ENCODE data around the gene CAMTA1. TPM values are rescaled to one million over a fixed set of nuclear protein-coding genes. Genes with fewer than 3 reads are reported as not detected.

CAMTA1 gene
- total RNA-seq, 1 experiment from 2014 or later = 219 TPM

DNA sequence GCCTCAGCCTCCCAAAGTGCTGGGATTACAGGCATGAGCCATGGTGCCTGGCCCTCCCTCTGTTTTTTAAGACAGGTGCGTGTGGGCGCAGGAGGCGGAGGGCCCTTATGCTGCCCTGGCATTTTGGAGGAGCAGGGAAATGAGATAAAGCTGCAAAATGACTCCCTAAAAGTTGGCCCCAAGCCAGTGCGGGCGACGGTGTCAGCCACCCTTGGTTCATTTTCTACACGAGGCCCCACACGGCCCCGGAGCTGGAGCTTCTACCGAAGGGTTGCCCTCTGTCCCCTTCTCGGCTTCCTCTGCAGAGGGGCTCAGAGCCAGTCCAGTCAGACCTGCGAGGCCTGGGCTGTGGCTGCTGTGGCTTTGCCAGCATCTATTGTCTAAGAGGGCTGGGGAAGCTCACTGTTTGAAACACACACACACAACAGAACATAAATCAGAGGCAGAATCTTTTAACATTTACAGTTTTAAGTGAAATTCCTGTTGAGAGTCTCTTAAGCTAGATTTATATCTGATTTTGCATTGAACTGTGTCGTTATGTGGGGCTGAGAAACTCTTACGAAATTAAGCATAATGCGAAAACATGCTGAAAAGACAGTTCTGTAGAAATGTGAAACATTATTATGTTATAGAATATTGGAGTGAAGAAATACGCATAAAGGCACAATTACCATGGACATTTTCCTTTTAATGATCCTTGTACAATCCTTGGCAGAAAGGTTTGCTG is 255.9 kb downstream of the CAMTA1 start:
- no peak for DNase-seq (ENCODE audit: low read depth)

GRCh38 chr1:7042322-7043190 is 257.3 kb downstream of the CAMTA1 start:
- DNase-seq (ENCODE audit: low read depth) = peak; percentile 57

GRCh38 chr1:7043191-7043549 is 257.9 kb downstream of the CAMTA1 start:
- no peak for DNase-seq (ENCODE audit: low read depth)

DNA sequence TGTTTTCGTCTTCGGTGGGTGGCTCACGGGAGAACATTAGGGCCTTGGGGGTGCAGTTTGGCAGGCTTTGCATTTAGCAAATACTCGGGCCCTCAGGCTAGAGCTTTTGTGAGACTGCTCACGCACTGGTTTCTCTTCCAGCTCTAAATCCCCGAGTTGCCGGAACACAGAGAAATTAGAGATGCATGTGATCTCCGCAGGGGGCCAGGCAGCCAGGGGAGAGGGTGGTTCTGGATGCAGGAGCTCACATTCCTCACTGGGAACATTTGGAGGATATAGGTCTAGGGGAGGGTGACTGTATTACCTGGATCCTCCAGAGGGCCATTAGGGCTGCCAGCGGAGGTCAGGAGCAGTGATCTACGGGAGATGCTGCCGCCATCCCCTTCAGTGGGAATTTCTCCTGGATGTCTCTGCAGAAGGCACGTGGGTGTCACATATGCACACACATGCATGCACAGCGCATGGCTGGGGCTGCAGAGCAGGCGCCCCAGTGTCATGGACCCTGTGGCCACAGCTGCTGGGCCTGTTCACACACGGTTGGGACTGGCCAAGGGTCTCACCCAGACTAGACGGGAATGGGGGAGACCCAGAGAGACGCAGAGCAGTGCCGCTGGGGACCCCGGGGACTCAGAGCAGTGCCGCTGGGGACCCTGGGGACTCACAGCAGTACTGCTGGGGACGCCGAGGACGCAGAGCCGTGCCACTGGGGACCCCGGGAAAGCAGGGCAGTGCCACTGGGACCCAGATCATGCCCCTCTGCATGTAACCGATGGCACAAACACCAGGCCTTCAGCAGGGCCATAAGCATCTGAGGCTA is 258.7 kb downstream of the CAMTA1 start:
- DNase-seq (ENCODE audit: low read depth) = no peak

DNA sequence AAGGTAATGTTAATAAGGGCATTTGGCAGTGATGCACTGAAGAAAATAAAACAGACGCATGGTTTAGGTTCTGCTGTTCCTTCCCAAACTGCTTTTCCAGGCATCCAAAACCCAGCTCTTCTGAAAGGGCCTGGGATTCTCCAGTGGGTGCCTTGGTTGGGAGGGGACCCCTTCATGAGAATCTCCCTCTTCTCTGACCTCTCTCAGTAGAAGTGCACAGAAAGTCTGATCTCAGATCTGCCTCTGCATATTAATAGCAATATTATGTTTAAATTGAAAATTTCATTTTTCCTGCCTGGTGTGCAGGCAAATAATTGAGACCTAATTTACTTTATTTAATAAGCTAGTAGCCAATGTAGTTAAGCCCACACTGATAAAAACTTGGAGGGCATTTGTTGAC is 260.6 kb downstream of the CAMTA1 start:
- DNase-seq (ENCODE audit: low read depth) = no peak

- DNase-seq (ENCODE audit: low read depth) = peak; percentile 82
Observed at GRCh38 chr1:7046314-7046713, 261.1 kb downstream of the CAMTA1 start.

GRCh38 chr1:7046891-7047290 is 261.6 kb downstream of the CAMTA1 start:
- peak; percentile 19 for DNase-seq (ENCODE audit: low read depth)

DNA sequence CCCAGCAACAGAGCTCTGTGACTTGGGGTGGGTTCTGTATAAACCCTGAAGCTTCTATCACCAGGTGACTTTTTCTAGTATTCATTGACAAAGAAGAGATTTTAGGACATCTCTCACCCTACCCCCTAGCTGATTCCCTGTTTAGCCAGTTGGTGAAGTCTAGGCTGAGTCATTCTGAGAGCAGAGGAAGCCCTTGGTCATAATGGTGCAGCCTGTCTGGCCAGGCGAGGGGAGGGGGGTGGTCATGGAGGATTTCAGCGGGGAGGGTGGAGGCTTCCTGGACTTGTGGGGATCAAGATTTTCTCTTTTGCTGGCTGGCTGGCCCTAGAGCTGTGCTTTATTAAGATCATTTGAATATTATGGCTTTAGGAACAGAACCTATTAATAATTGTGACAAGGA is 262.6 kb downstream of the CAMTA1 start:
- DNase-seq (ENCODE audit: low read depth) = peak; percentile 24

DNA sequence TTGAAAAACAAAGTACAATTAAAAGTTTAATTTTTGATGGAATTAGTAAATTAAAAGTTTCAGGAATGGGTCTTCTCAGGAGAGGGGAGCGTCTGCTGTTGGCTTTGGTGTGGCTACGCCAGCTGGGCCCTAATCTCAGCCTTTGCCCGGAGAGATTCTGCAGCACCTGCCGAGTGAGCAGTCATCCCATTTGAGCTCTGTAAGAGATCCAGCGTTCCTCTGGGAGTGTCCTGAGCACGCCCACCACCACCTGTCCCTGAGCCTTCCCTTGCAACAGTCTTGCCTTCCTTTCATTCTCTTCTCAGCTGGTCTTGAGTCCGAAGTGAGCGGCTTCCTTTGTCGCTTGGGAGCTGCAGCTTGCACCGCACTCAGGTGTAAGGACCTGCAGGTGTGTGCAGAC is 263.1 kb downstream of the CAMTA1 start:
- DNase-seq (ENCODE audit: low read depth) = no peak

- DNase-seq (ENCODE audit: low read depth) = no peak
Observed at GRCh38 chr1:7049913-7050625, 264.8 kb downstream of the CAMTA1 start.

DNA sequence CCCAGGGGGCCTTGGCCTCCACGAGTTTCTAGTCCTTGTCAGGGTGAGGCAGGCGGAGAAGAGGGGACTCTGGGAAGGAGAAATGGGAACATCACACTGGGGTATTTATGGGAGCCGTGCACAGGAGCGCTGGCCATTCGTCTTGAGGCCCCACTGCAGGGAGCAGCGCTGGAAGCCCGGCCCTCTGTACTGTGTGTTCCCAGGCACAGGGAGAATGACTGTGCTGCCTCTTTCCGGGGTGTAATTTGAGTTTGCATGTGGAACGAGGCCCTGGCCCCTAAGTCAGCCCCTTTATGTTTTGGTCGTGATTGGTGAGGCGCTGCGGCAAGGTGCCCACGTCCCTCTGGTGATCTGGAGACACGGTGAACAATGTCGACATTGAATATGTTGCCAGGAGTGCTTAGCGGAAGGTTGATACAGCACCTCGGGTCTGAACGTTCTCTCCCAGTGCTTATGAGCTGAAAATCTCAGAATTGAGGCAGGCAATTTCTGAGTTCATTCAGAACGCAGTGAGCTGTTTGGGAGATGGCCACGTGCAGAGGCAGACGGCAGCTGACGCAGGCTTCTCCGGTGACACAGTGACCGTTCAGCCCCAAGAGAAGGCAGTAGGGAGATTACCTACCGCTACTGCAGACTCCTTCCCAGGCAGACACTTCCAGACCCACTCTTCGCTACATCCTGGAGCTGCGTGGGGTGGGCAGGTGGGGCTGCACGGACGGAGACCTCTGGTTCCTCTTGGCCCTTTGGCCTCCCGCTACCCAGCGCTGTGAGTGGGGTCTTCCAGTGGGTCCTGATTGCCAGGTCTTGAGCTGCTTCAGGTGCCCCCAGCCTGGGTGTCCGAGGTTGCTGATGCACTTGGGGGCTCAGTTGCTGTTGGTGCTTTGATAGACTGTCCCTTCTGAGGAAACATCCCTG is 265.8 kb downstream of the CAMTA1 start:
- DNase-seq (ENCODE audit: low read depth) = no peak

DNA sequence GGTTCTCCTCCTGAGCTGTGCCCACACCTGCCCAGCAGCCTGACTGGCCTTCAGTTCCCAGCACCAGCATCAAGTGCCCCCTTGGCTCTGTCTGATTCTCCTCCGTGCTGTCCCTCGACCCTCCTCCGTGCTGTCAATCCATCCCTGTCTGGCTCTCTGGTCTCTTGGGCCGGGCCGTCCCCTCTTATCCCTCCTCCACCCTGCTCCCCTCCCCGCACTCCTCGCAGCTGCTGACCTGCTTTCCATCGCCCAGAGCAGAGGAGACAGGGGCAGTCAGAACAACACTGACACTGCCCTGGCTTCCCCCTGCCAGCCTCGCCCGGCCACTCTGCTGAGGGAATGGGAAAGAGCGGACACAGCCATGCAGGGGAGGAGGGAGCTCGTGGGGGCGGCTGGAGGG is 267.4 kb downstream of the CAMTA1 start:
- no peak for DNase-seq (ENCODE audit: low read depth)

GRCh38 chr1:7060745-7061144 is 275.5 kb downstream of the CAMTA1 start:
- no peak for DNase-seq (ENCODE audit: low read depth)

DNA sequence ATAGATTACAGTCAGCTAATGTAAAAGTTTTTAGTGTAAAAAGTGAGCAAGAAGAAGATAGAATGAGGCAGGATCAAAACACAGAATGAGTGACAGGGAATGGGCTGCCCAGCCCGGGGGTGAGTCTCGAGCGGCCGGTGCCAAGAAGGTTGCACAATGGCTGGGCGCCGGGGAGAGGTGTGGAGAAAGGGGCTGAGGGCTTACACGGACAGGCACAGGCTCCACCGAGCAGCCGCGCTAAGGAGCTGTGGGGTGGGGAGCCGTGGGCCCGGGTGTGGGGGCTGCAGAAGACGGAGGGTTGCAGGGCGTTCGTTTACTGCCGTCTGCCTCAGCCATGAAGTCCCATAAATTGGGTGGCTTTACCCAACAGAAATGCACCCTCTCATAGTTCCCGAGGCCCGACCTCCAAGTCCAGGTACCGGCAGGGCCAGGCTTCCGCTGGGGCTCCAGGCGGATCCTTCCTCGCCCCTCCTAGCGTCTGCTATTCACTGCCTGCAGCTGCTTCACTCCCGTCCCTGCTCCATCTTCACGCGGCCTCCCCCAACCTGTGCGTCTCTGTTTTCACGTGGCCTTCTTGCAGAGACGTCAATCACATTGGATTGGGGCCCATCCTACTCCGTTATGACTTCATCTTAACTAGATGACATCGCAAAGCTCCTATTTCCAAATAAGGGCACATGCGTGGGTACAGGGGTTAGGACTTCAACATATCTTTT is 277.2 kb downstream of the CAMTA1 start:
- no peak for DNase-seq (ENCODE audit: low read depth)

DNA sequence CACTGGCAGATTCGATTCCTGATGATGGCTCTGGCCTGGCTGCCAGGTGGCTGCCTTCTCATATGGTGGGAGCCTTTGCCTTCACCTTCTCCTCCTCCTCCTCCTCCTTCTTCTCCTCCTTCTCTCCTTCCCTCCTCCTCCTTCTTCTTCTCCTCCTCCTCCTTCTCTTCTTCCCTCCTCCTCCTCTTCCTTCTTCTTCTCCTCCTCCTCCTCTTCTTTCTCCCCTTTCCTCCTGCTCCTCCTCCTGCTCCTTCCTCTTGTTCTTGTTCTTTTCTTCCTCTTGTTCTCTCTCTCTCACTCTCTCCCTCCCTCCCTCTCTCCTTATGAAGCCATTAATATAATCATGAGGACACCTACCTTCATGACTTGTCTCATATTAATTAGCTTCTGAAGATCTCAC is 278.7 kb downstream of the CAMTA1 start:
- no peak for DNase-seq (ENCODE audit: low read depth)

DNA sequence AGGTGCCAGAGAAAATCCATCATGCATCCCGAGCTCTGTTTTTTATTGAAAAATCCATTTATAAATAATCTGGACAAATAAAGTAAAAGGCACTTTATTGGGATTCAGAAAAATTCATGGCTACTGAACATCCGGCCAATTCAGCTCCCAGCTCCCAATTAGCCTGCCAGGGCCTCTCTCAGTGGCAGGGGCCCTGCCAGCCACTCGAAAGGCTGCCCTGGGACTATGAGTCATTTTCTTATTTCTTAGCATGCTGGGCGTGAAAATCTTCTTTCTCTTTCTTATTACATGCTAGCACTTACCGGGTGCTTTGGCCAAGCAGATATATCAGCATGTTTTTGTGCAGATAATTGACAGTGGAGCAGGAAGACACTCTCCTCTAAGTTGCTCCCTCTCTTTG is 283.3 kb downstream of the CAMTA1 start:
- peak; percentile 21 for DNase-seq (ENCODE audit: low read depth)

- no peak for DNase-seq (ENCODE audit: low read depth)
Observed at GRCh38 chr1:7069931-7070330, 284.7 kb downstream of the CAMTA1 start.

DNA sequence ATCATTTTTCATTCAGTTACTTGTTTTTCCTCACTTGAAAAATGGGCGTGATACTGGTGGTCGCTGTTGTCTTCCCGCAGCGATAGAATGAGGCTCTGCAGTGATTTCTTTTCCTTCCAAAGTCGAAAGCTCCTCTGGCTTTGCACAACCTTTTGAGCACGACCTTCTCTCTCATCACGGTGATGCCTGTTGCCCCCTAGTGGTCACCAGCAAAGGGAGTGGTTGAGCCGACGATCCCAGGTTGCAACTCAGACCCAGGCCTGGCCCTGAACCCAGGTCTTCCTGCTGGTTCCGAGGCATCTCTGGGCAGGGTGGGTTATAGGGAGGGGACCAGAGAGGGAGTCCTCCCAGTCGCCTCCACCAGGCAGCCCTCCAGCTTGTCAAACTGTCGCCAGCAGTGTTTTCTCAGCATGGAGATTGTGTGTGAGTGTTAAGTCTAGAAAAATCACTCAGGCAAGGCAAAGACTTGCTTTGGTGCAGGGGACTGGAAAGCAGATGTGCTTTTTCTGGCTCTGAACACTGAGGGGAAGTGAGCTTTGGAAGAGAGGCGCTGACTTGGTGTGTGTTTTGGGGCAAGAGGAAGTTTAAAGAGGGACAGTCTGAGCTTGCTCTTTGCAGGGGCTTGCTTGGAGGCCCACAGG is 285.3 kb downstream of the CAMTA1 start:
- DNase-seq (ENCODE audit: low read depth) = peak; percentile 61

- no peak for DNase-seq (ENCODE audit: low read depth)
Observed at GRCh38 chr1:7076117-7076516, 290.9 kb downstream of the CAMTA1 start.
